Panc1 (cell line): ENCODE data around the gene NCAPD3. TPM values are rescaled to one million over a fixed set of nuclear protein-coding genes. Genes with fewer than 3 reads are reported as not detected.

ENCODE experiments used
- ATAC-seq: fragments of 200-7000 bp; cut with Tn5 transposase; 2 replicates; pipeline ENCODE4 v1.9.1; 2020; ENCODE audit warnings: mild to moderate bottlenecking, moderate library complexity
- BruUV-seq: library from RNA; stranded (reverse); fragments of 400-500 nt; replicated peaks from 2 replicates; lab custom pipeline; 2021; lab: Mats Ljungman, UMichigan
- CTCF ChIA-PET: fragments of 300-600 bp; sonication (Branson Sonifier 250); formaldehyde crosslinking; loops from one replicate; lab custom pipeline; 2022; ENCODE audit warnings: antibody characterized with exemption; lab: Charles Lee
- POLR2A ChIA-PET: fragments of 300-600 bp; sonication (Branson Sonifier 250); formaldehyde crosslinking; loops from one replicate; lab custom pipeline; 2022; ENCODE audit warnings: antibody characterized with exemption; lab: Charles Lee
- DNase-seq: peaks from one replicate; pipeline ENCODE4 v3.0.0-alpha.2; 2010; ENCODE audit warnings: low read depth, low spot score
- H3K27ac ChIP-seq: 2 replicates; pipeline ENCODE4 v1.5.1; 2011; ENCODE audit warnings: mild to moderate bottlenecking, low read length, inconsistent platforms
- H3K27me3 ChIP-seq: fragments of 200-500 bp; sonication (Bioruptor generic); 2 replicates; pipeline ENCODE4 v1.6.0; 2014; ENCODE audit warnings: low read length, inconsistent platforms; ENCODE audit not compliant: control insufficient read depth, insufficient read depth
- H3K36me3 ChIP-seq: fragments of 200-500 bp; sonication (Bioruptor generic); 2 replicates; pipeline ENCODE4 v1.5.1; 2014; ENCODE audit warnings: inconsistent platforms, mild to moderate bottlenecking, low read length, moderate library complexity; ENCODE audit not compliant: control insufficient read depth, insufficient read depth
- H3K4me1 ChIP-seq: 2 replicates; pipeline ENCODE4 v1.5.1; 2011; ENCODE audit warnings: inconsistent platforms, mild to moderate bottlenecking, low read length, moderate library complexity; ENCODE audit not compliant: control insufficient read depth, insufficient read depth
- H3K4me3 ChIP-seq, 2 experiments: 2 replicates each; pipeline ENCODE4 v1.5.1; 2011 to 2012; ENCODE audit warnings: low read depth in 2 of 2, low read length in 2 of 2, mild to moderate bottlenecking in 2 of 2, inconsistent platforms in 1 of 2, moderate library complexity in 1 of 2
- H3K9me3 ChIP-seq: fragments of 200-500 bp; sonication (Bioruptor generic); 2 replicates; pipeline ENCODE4 v1.5.1; 2014; ENCODE audit warnings: low read depth, mild to moderate bottlenecking, inconsistent platforms, low read length, moderate library complexity; ENCODE audit not compliant: control insufficient read depth, insufficient read depth
- POLR2AphosphoS5 ChIP-seq: IDR thresholded peaks from 2 replicates; pipeline ENCODE4 v1.6.1; 2012; ENCODE audit warnings: mild to moderate bottlenecking, low read depth, low read length, moderate library complexity
- SIN3A ChIP-seq: IDR thresholded peaks from 2 replicates; pipeline ENCODE4 v1.6.1; 2012; ENCODE audit warnings: low read depth, mild to moderate bottlenecking, low read length, moderate library complexity, borderline replicate concordance; ENCODE audit not compliant: insufficient read depth
- TCF7L2 ChIP-seq: IDR thresholded peaks from 2 replicates; pipeline ENCODE4 v1.6.1; 2011; ENCODE audit warnings: mild to moderate bottlenecking, low read depth, low read length, inconsistent platforms
- in situ Hi-C: cut with HindIII; loops from 2 replicates; pipeline ENCODE4 v1.10.0; 2016; ENCODE audit warnings: low sequenced_read_pairs, low pct_unique_long_range_greater_than_20kb
- intact Hi-C: fragments of 100-400 bp; cut with micrococcal nuclease; formaldehyde crosslinking; loops from one replicate; pipeline ENCODE4 v1.10.0; 2022; ENCODE audit not compliant: unreplicated experiment
- total RNA-seq: library from RNA; stranded (reverse); gene quantifications from one replicate; pipeline ENCODE4 v1.2.1, GENCODE V29; 2021; ENCODE audit not compliant: unreplicated experiment
- TF ChIP-seq, protein P1 (sequence below): fragments of 450-650 bp; IDR thresholded peaks from 2 replicates; pipeline ENCODE4 v1.5.1; 2017; ENCODE audit warnings: mild to moderate bottlenecking
- TF ChIP-seq, protein P2 (sequence below), 2 experiments: IDR thresholded peaks; 2 replicates each; pipeline ENCODE4 v1.6.1; 2011 to 2012; ENCODE audit warnings: low read depth in 2 of 2, control low read depth in 1 of 2, low read length in 1 of 2, mild to moderate bottlenecking in 1 of 2, moderate library complexity in 1 of 2; ENCODE audit not compliant: insufficient read depth in 1 of 2

The NCAPD3 gene
- total RNA-seq, 1 experiment from 2014 or later: 75.9 TPM

DNA sequence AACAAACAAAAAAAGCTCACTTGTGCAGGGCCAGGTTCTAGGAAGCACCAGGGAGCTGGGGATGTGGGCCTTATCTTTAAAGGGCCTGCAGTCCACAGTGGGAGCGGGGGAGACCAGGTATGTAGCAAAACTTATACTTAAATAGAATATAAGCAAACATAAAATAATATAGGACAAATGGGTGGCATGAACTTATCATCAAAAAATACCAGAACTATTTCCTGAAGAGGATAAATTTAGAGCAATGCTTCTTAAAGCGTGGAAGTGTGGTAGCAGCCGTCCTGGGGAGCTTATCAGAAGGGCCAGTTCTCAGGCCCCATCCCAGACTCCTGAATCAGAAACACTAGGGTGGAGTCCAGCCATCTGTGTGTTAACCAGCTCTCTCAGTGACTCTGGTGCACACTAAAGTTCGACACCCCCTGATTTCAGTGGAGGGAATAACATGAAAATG, 10.0 kb upstream of the NCAPD3 start:
- in situ Hi-C loops (no loop called here), intact Hi-C loops (no loop called here)

DNA sequence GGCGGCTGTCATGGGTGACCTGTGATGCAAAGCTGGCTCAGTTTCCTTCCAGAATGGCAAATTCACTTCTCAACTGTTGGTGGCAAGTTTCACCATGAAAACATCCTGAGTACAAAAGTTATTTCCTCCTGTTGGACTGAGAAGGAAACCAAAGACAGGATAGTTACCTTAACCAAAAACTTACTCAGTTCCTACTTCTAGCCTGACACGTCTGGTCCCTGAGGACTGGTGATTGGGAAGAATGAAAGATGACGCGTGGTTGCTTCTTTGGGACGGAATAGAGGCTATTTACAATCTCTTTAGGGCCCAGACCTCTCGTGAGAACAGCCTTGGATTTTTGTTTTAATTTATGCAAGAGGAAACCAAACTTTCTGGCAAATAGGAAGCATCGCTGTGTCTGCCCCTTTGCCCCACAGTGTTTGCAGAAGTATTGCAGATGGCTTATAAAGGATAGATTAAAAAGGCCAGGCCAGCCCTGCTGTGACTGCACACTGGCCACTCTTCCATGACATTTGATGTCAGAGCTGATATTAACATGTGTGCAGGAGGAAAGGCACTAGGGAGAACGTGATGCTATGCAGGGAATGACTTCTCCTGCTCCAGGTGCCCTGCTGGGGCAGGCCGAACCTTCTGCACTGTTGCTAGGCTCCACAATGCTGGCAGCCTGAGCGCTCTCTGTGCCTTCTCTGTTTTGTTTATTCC, 8.3 kb upstream of the NCAPD3 start:
- BruUV-seq: no TSS peak
- no peak for TF ChIP-seq TCF7L2
- TF ChIP-seq, protein P1, sequence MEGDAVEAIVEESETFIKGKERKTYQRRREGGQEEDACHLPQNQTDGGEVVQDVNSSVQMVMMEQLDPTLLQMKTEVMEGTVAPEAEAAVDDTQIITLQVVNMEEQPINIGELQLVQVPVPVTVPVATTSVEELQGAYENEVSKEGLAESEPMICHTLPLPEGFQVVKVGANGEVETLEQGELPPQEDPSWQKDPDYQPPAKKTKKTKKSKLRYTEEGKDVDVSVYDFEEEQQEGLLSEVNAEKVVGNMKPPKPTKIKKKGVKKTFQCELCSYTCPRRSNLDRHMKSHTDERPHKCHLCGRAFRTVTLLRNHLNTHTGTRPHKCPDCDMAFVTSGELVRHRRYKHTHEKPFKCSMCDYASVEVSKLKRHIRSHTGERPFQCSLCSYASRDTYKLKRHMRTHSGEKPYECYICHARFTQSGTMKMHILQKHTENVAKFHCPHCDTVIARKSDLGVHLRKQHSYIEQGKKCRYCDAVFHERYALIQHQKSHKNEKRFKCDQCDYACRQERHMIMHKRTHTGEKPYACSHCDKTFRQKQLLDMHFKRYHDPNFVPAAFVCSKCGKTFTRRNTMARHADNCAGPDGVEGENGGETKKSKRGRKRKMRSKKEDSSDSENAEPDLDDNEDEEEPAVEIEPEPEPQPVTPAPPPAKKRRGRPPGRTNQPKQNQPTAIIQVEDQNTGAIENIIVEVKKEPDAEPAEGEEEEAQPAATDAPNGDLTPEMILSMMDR: no peak
- TF ChIP-seq POLR2AphosphoS5: no peak
- TF ChIP-seq, protein P2, sequence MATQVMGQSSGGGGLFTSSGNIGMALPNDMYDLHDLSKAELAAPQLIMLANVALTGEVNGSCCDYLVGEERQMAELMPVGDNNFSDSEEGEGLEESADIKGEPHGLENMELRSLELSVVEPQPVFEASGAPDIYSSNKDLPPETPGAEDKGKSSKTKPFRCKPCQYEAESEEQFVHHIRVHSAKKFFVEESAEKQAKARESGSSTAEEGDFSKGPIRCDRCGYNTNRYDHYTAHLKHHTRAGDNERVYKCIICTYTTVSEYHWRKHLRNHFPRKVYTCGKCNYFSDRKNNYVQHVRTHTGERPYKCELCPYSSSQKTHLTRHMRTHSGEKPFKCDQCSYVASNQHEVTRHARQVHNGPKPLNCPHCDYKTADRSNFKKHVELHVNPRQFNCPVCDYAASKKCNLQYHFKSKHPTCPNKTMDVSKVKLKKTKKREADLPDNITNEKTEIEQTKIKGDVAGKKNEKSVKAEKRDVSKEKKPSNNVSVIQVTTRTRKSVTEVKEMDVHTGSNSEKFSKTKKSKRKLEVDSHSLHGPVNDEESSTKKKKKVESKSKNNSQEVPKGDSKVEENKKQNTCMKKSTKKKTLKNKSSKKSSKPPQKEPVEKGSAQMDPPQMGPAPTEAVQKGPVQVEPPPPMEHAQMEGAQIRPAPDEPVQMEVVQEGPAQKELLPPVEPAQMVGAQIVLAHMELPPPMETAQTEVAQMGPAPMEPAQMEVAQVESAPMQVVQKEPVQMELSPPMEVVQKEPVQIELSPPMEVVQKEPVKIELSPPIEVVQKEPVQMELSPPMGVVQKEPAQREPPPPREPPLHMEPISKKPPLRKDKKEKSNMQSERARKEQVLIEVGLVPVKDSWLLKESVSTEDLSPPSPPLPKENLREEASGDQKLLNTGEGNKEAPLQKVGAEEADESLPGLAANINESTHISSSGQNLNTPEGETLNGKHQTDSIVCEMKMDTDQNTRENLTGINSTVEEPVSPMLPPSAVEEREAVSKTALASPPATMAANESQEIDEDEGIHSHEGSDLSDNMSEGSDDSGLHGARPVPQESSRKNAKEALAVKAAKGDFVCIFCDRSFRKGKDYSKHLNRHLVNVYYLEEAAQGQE (IDR thresholded peaks at IDR 0.05; ENCODE audit: insufficient read depth in 1 of 2, low read depth in 2 of 2, low read length in 1 of 2): no peak
- TF ChIP-seq SIN3A: no peak
- CTCF ChIA-PET: no interaction called here
- no peak overlapping the region for H3K27ac ChIP-seq
- in situ Hi-C loops (no loop called here), intact Hi-C loops (no loop called here)
- POLR2A ChIA-PET: no interaction called here
- peaks cover 8% of the 10 kb centered on the region; the same call in 1 of the 2 replicates for H3K36me3 ChIP-seq
- no peaks in the 10 kb centered on the region for H3K9me3 ChIP-seq
- H3K27me3 ChIP-seq: no peaks in the 10 kb centered on the region
- no peak overlapping the region for H3K4me3 ChIP-seq
- ATAC-seq: no peak
- peaks cover 7% of the 10 kb centered on the region; the same call in 1 of the 2 replicates for H3K4me1 ChIP-seq
- DNase-seq: no peak

More for the DNA sequence above, 10.0 kb upstream of the NCAPD3 start:
- no peak overlapping the region for H3K27ac ChIP-seq
- BruUV-seq: no TSS peak
- peaks cover 8% of the 10 kb centered on the region; the same call in 1 of the 2 replicates for H3K36me3 ChIP-seq
- TF ChIP-seq, protein P2 (IDR thresholded peaks at IDR 0.05; ENCODE audit: insufficient read depth in 1 of 2, low read depth in 2 of 2, low read length in 1 of 2): no peak
- TF ChIP-seq SIN3A (no peak), TCF7L2 (no peak)
- no peaks in the 10 kb centered on the region for H3K9me3 ChIP-seq
- ChIA-PET CTCF (interaction anchor here (0.5 kb wide), 1 partner anchor 27 kb away, joined by 3 read pairs; no protein-coding TSS in a partner anchor), POLR2A (interaction anchor here (0.8 to 1.0 kb wide), 2 partner anchors 9 to 10 kb away, joined by 3 to 4 read pairs; partner anchors contain the start of gene VPS26B)
- H3K27me3 ChIP-seq: no peaks in the 10 kb centered on the region
- ATAC-seq (no peak), DNase-seq (no peak)
- H3K4me1 ChIP-seq: peaks cover 5% of the 10 kb centered on the region; the same call in 1 of the 2 replicates
- no peak overlapping the region for H3K4me3 ChIP-seq
